Measurements from ENCODE around the gene WNT5A.

WNT5A gene

DNA sequence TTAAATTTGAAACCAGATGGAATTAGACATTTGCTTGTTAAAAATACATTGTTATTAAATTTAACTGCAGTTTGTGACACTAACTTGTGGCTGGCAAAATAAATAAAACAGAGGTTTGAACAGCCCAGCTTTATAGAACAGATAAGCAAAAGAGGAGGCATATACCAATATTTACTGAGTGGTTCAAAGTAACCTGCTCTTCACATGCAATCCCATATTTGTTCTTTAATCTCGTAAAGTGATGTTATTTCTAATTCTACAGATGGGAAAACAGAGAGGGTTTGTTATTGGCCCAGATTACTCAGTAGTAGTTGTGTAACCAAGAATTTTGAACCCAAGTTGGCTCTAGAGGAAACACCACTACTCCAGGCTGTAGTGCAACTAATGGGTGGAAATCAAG is 37.6 kb downstream of the WNT5A start:
- no peak for DNase-seq (ENCODE audit: low spot score)
- no peak overlapping the region for H3K4me3 ChIP-seq

DNA sequence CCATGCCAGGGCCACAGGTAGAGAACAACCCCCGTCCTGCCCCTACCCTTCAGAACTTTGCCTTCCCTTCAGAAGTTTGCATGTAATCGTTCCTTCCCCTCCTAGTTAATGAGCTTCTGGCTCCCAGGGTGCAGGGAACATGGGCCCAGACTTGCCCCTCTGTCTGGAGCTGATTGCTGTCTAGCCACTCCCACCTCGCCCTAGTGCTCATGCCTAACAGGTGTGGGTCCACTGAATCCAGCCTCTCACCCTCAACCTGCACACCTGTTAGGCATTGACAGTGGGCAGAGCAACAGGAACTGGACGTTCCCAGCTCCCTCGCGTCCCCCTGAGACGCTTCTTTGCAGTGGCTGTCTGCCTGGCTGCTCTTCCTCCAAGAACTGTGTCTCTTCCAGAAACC is 40.3 kb downstream of the WNT5A start:
- no peak for DNase-seq (ENCODE audit: low spot score)
- Histone ChIP-seq H3K27ac (no peak overlapping the region), H3K4me3 (no peak overlapping the region)
- TF ChIP-seq, protein P1, sequence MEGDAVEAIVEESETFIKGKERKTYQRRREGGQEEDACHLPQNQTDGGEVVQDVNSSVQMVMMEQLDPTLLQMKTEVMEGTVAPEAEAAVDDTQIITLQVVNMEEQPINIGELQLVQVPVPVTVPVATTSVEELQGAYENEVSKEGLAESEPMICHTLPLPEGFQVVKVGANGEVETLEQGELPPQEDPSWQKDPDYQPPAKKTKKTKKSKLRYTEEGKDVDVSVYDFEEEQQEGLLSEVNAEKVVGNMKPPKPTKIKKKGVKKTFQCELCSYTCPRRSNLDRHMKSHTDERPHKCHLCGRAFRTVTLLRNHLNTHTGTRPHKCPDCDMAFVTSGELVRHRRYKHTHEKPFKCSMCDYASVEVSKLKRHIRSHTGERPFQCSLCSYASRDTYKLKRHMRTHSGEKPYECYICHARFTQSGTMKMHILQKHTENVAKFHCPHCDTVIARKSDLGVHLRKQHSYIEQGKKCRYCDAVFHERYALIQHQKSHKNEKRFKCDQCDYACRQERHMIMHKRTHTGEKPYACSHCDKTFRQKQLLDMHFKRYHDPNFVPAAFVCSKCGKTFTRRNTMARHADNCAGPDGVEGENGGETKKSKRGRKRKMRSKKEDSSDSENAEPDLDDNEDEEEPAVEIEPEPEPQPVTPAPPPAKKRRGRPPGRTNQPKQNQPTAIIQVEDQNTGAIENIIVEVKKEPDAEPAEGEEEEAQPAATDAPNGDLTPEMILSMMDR (IDR thresholded peaks at IDR 0.05) = no peak

More for the DNA sequence above, 37.6 kb downstream of the WNT5A start:
- TF ChIP-seq, protein P1 (IDR thresholded peaks at IDR 0.05) = no peak
- no peak overlapping the region for H3K27ac ChIP-seq

DNA sequence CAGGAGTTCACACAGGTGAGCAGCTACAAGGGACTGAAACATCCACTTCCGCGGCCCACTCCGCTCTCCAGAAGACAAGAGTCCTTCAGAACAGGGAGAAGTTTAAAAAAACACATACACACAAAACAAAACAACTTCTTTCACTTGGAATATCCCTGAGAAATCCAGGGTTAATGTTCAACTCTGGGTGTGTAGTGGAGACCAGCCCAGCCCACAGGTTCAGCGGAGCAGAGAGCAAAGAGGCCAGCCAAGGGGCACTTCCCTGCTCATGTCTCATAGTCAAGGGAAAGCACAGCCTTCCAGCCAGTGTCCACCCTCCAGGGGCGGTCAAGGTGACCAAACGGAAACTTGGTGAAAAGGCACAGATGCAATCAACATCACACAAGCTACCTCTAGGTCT is 41.6 kb downstream of the WNT5A start:
- H3K27ac ChIP-seq = no peak overlapping the region
- TF ChIP-seq, protein P1 (IDR thresholded peaks at IDR 0.05) = no peak
- DNase-seq (ENCODE audit: low spot score) = no peak
- H3K4me3 ChIP-seq = no peak overlapping the region

DNA sequence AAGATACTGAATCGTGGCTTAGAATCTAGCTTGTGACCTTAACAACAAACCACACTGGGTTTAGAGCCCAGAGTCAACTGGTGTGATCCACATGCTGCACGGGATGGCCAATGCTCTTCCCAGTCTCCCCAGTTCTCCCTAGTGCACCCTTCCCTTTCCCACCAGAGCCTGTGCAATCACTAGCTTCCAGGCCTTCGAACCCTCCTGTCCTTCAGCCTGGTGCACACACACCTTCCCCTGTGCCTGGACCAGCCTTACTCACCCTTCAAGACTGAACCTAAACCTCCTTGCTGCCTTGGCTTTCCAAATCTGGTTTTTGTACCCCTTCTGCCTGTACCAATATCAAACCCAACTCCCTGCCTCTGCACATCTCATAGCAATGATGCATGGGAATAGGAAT is 43.8 kb downstream of the WNT5A start:
- Histone ChIP-seq H3K4me3 (no peak overlapping the region), H3K27ac (no peak overlapping the region)
- peak; percentile 57 for DNase-seq (ENCODE audit: low spot score)
- TF ChIP-seq, protein P1 (IDR thresholded peaks at IDR 0.05) = no peak

DNA sequence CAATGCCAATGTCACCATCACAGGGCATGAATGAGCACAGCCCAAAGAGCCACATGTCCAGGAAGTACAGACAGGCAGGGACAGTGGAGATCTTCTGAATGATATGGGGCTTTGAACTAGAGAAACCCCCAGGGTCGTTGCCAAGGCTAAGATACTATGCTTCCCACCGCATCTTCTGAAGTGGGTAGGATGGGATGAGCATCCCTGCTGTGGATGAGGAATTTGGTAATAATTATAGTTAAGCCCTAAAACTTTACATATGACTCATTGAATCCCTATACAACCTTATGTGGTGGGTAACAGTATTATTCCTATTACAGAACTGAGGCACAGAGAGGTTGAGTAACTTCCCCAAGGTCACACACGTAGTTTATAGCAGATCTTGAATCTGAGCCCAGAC is 44.2 kb downstream of the WNT5A start:
- Histone ChIP-seq H3K27ac (no peak overlapping the region), H3K4me3 (no peak overlapping the region)
- no peak for DNase-seq (ENCODE audit: low spot score)
- TF ChIP-seq, protein P1 (IDR thresholded peaks at IDR 0.05) = no peak

DNA sequence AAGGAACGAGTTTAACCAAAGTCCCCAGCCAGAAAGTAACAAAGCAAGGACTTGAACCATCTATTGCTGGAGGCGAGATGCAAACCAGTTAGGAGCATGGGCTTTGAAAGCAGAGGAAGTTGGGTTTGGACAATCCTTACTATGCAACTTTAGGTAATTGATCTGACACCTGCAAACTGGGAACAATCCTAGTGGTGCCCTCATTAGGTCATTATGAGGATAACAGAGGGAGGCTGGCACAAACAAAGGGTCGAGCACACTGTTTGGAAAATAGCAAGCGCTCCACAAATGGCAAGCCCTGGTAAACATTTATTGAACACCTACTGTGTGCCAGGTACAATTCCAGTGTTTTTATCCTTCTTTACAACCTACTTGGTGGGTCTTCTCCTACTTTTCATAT is 45.6 kb downstream of the WNT5A start:
- no peak overlapping the region for H3K4me3 ChIP-seq

DNA sequence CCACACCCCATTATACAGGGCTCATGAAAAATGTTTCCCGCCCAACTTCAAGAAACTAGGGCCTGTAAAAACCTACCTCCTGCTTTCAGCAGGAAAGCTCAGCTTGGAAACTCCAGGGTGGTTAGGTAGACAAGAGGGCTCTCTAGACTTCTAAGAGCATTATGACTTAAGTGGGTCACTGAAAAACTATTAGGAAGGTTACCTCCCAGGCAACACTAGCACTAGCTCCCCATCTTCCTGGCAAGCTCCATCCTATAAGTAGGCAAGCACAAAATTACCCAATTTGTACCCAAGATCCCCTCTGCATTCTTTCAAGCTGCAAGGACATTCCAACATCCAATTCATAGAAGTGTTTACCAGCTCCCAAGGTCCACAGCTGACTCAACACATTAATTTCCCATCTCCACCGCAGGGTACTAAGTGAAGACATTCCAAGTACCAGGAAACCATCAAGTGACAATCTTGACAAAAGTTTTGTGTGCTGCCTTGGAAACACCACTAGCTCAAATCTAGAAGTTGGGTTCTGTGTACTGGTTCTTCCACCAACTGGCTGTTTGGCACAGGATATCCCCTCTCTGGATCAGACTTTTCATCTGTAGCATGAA is 46.9 kb downstream of the WNT5A start:
- TF ChIP-seq, protein P1 (IDR thresholded peaks at IDR 0.05) = no peak

More for the DNA sequence above, 45.6 kb downstream of the WNT5A start:
- no peak overlapping the region for H3K27ac ChIP-seq
- DNase-seq (ENCODE audit: low spot score) = no peak
- TF ChIP-seq, protein P1 (IDR thresholded peaks at IDR 0.05) = no peak

More for the DNA sequence above, 46.9 kb downstream of the WNT5A start:
- DNase-seq (ENCODE audit: low spot score) = no peak
- Histone ChIP-seq H3K27ac (no peak overlapping the region), H3K4me3 (no peak overlapping the region)

Data from coronary artery (tissue), 2 donors.